ENCODE data around the gene PRKCE. TPM values are rescaled to one million over a fixed set of nuclear protein-coding genes. Genes with fewer than 3 reads are reported as not detected.

The PRKCE gene
- total and polyA plus RNA-seq, 2 experiments from 2014 or later, result 0.94 to 1.2 TPM

DNA sequence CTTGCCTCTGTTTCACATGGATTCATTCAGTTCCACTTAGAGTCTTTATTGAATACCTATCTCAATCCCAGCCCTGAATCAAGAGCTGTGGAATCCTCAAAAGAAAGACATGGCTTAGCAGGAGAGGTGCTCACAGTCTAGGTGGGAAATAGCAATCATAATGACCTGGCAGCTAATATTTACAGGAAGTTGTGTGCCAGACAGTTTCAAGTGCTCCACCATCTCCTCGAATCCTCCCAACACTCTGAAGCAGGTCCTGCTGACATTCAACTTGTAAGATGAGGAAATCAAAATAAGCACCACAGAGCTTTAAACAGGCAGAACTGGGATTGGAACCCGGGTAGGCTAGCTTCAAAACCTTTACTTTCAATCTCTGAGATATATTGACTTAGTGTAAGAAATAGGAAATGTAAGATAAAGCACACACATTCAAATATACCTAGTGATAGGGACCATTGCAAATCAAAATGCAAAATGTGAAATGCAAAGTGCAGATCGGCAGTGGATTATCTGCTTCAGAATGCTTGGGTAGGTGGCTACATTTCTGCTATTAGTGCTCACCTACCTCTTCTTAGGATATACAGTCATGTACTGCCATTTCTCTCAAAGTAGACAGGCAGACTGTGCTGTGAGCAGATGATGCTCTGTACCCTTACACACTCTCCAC lies 182.0 kb downstream of the PRKCE start (continued):
- TF ChIP-seq CREB1 (CRISPR knock-in tag; IDR thresholded peaks at IDR 0.05; ENCODE audit: low read depth) (no peak), NANOG (IDR thresholded peaks at IDR 0.05; ENCODE audit: borderline replicate concordance) (no peak), JUNB (IDR thresholded peaks at IDR 0.05; ENCODE audit: unreplicated experiment) (no peak)

DNA sequence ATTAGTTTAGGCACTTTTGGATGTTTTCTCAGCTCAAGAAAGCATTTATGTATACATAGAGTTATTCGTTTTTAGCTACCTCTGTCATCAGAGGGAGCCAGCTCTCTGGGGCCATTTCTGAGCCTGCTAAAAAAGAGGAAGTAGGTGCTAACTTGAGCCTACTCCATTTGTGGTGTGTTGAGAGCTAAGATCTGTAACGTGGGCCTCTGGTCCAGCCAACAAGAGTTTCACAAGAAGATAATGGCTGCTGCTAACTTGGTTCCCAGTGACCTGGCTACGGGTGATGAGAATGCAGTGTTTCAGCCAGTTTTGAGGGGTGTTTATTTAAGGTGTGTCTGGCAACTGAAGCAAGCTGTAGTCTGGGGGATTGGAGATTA lies 182.5 kb downstream of the PRKCE start:
- H3K27ac Mint-ChIP-seq, result no peak overlapping the region
- peaks cover 17% of the 10 kb centered on the region for H3K4me1 Mint-ChIP-seq
- no peaks in the 10 kb centered on the region; the same call in 2 of the 3 replicates for H3K36me3 Mint-ChIP-seq (ENCODE audit: low read depth)
- no peaks in the 10 kb centered on the region for H3K27me3 Mint-ChIP-seq (ENCODE audit: insufficient read depth, low read depth, poor library complexity)
- no peak for DNase-seq (ENCODE audit: low spot score)
- Histone ChIP-seq H2AFZ (peak overlapping the region; percentile 43; the same call in 1 of the 2 replicates), H3K36me3 (ENCODE audit: insufficient read depth) (no peaks in the 10 kb centered on the region), H3K4me1 (ENCODE audit: insufficient read depth) (no peaks in the 10 kb centered on the region), H3K4me2 (no peak overlapping the region), H3K79me2 (replicated peaks; ENCODE audit: insufficient read depth) (no peaks in the 10 kb centered on the region), H3K27me3 (ENCODE audit: insufficient read depth) (no peaks in the 10 kb centered on the region), H4K20me1 (replicated peaks; ENCODE audit: insufficient read depth) (no peaks in the 10 kb centered on the region), H3K4me3 (no peak overlapping the region), H3K27ac (ENCODE audit: low read depth) (no peak overlapping the region), H3F3A (replicated peaks; ENCODE audit: low read depth) (no peaks in the 10 kb centered on the region), H3K9me2 (ENCODE audit: insufficient read depth) (no peaks in the 10 kb centered on the region; the same call in 1 of the 2 replicates)
- TF ChIP-seq POLR2AphosphoS5 (IDR thresholded peaks at IDR 0.05; ENCODE audit: low read depth) (no peak), NANOG (IDR thresholded peaks at IDR 0.05; ENCODE audit: borderline replicate concordance) (no peak), EZH2 (IDR thresholded peaks at IDR 0.05; ENCODE audit: low read depth, unreplicated experiment) (no peak)
- TF ChIP-seq, protein P1, sequence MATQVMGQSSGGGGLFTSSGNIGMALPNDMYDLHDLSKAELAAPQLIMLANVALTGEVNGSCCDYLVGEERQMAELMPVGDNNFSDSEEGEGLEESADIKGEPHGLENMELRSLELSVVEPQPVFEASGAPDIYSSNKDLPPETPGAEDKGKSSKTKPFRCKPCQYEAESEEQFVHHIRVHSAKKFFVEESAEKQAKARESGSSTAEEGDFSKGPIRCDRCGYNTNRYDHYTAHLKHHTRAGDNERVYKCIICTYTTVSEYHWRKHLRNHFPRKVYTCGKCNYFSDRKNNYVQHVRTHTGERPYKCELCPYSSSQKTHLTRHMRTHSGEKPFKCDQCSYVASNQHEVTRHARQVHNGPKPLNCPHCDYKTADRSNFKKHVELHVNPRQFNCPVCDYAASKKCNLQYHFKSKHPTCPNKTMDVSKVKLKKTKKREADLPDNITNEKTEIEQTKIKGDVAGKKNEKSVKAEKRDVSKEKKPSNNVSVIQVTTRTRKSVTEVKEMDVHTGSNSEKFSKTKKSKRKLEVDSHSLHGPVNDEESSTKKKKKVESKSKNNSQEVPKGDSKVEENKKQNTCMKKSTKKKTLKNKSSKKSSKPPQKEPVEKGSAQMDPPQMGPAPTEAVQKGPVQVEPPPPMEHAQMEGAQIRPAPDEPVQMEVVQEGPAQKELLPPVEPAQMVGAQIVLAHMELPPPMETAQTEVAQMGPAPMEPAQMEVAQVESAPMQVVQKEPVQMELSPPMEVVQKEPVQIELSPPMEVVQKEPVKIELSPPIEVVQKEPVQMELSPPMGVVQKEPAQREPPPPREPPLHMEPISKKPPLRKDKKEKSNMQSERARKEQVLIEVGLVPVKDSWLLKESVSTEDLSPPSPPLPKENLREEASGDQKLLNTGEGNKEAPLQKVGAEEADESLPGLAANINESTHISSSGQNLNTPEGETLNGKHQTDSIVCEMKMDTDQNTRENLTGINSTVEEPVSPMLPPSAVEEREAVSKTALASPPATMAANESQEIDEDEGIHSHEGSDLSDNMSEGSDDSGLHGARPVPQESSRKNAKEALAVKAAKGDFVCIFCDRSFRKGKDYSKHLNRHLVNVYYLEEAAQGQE (IDR thresholded peaks at IDR 0.05; ENCODE audit: unreplicated experiment), result no peak
- H3K9me3 Mint-ChIP-seq, result peaks cover 20% of the 10 kb centered on the region
- no peak for ATAC-seq
- H3K4me3 Mint-ChIP-seq, result no peak overlapping the region

DNA sequence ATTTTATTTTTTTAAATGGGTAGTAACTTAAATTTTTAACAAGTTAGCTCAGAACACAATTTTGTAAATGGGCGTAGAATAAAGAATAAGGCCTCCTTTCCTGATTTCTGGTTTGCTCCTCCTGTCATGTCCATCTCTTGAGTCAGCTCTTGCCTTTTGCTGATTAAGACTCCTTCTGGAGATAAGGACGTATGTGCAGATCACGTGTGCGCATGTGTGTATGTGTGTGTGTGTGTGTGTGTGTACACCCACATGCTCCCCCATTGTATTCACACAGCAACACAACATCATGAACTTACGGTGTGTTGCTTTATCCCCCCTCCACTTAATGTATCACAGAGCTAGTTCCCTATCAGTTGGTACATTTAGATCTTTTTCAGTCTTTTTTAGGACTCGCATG lies 182.9 kb downstream of the PRKCE start:
- Histone ChIP-seq H2AFZ (no peak overlapping the region), H3K27me3 (ENCODE audit: insufficient read depth) (no peaks in the 10 kb centered on the region), H3K79me2 (replicated peaks; ENCODE audit: insufficient read depth) (no peaks in the 10 kb centered on the region), H3K4me1 (ENCODE audit: insufficient read depth) (no peaks in the 10 kb centered on the region), H3K36me3 (ENCODE audit: insufficient read depth) (no peaks in the 10 kb centered on the region), H3K27ac (ENCODE audit: low read depth) (no peak overlapping the region), H3K4me2 (no peak overlapping the region), H3K4me3 (no peak overlapping the region), H3K9me2 (ENCODE audit: insufficient read depth) (no peaks in the 10 kb centered on the region), H4K20me1 (replicated peaks; ENCODE audit: insufficient read depth) (no peaks in the 10 kb centered on the region), H3F3A (replicated peaks; ENCODE audit: low read depth) (no peaks in the 10 kb centered on the region)
- H3K9me3 Mint-ChIP-seq, result peaks cover 17% of the 10 kb centered on the region
- no peak overlapping the region for H3K4me3 Mint-ChIP-seq
- no peak for ATAC-seq
- no peak overlapping the region for H3K27ac Mint-ChIP-seq
- H3K36me3 Mint-ChIP-seq (ENCODE audit: low read depth), result no peaks in the 10 kb centered on the region
- peaks cover 20% of the 10 kb centered on the region for H3K4me1 Mint-ChIP-seq
- DNase-seq (ENCODE audit: low spot score), result no peak
- H3K27me3 Mint-ChIP-seq (ENCODE audit: insufficient read depth, low read depth, poor library complexity), result no peaks in the 10 kb centered on the region
- TF ChIP-seq STAT1 (IDR thresholded peaks at IDR 0.05; ENCODE audit: unreplicated experiment) (no peak), POLR2AphosphoS5 (IDR thresholded peaks at IDR 0.05; ENCODE audit: low read depth) (no peak), JUNB (IDR thresholded peaks at IDR 0.05; ENCODE audit: unreplicated experiment) (no peak), NANOG (IDR thresholded peaks at IDR 0.05; ENCODE audit: borderline replicate concordance) (no peak), CREB1 (CRISPR knock-in tag; IDR thresholded peaks at IDR 0.05; ENCODE audit: low read depth) (no peak), ZNF114 (CRISPR knock-in tag; IDR thresholded peaks at IDR 0.05) (no peak), EZH2phosphoT487 (IDR thresholded peaks at IDR 0.05; ENCODE audit: unreplicated experiment) (no peak), EZH2 (IDR thresholded peaks at IDR 0.05; ENCODE audit: low read depth, unreplicated experiment) (no peak), ZNF331 (CRISPR knock-in tag; IDR thresholded peaks at IDR 0.05; ENCODE audit: low read depth) (no peak)
- TF ChIP-seq, protein P1 (IDR thresholded peaks at IDR 0.05; ENCODE audit: unreplicated experiment), result no peak
- TF ChIP-seq, protein P2, sequence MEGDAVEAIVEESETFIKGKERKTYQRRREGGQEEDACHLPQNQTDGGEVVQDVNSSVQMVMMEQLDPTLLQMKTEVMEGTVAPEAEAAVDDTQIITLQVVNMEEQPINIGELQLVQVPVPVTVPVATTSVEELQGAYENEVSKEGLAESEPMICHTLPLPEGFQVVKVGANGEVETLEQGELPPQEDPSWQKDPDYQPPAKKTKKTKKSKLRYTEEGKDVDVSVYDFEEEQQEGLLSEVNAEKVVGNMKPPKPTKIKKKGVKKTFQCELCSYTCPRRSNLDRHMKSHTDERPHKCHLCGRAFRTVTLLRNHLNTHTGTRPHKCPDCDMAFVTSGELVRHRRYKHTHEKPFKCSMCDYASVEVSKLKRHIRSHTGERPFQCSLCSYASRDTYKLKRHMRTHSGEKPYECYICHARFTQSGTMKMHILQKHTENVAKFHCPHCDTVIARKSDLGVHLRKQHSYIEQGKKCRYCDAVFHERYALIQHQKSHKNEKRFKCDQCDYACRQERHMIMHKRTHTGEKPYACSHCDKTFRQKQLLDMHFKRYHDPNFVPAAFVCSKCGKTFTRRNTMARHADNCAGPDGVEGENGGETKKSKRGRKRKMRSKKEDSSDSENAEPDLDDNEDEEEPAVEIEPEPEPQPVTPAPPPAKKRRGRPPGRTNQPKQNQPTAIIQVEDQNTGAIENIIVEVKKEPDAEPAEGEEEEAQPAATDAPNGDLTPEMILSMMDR (conservative IDR thresholded peaks at IDR 0.05; ENCODE audit: low read depth in 2 of 2), result no peak
